GM12865 (cell line): ENCODE measurements around the gene CYTH1.

Experiments used
- DNase-seq: peaks from one replicate; pipeline ENCODE4 v3.0.0; 2010; ENCODE audit warnings: low read depth
- H3K4me3 ChIP-seq: 2 replicates; pipeline ENCODE4 v1.5.1; 2011; ENCODE audit warnings: mild to moderate bottlenecking, low read depth, low read length, control low read depth
- TF ChIP-seq, protein P1 (sequence below): IDR thresholded peaks from 2 replicates; pipeline ENCODE4 v1.5.1; 2011; ENCODE audit warnings: low read length, control low read depth, low read depth, inconsistent platforms; ENCODE audit not compliant: insufficient read depth; ENCODE audit errors: missing control alignments

Gene CYTH1

DNA sequence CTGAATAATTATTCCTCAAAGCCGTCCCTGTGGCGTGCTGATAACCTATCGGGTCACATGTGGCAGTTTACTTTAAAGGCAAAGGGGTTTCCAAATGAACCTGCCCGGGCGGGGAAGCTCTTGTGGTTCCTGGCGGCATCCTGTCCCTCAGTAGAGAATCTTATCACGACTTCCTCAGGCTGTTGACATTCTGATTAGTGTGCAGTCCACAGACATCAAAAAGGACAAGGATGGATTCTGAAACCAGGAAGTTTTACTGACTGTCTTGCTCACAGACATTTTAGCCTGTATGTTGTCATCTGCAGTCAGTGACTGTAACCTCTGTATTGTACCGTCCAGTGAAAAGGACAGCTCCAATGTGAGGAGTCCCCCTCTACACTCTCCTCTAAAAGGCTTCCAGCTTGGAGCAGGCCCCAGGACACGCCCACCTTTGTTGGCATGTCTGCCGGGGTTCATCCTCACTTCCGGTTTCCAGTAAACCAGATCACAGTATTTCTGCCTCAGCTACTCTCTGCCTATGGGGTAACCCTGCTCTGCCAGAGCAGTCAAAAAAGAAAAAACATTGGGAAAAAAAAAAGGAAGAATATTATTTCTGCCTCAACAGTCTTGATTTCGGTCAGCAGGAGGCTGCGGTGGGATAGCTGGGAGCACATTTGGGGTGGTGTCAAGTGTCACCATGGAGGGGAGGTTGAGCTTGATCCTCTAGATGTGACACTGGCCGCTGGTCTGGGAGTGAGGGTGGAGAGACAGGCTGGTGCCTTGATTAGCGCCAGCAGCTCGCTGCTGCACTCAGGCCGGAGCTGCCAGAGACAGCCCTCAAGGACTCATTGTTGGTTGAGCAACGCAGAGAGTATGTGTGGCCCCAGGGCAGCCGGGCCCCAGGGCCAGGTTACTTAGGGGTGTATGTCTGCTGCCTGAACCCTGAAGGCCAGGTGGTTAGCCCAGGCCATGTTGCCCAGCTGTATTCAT is 115.8 kb downstream of the CYTH1 start:
- peak; percentile 67 for DNase-seq
- TF ChIP-seq, protein P1, sequence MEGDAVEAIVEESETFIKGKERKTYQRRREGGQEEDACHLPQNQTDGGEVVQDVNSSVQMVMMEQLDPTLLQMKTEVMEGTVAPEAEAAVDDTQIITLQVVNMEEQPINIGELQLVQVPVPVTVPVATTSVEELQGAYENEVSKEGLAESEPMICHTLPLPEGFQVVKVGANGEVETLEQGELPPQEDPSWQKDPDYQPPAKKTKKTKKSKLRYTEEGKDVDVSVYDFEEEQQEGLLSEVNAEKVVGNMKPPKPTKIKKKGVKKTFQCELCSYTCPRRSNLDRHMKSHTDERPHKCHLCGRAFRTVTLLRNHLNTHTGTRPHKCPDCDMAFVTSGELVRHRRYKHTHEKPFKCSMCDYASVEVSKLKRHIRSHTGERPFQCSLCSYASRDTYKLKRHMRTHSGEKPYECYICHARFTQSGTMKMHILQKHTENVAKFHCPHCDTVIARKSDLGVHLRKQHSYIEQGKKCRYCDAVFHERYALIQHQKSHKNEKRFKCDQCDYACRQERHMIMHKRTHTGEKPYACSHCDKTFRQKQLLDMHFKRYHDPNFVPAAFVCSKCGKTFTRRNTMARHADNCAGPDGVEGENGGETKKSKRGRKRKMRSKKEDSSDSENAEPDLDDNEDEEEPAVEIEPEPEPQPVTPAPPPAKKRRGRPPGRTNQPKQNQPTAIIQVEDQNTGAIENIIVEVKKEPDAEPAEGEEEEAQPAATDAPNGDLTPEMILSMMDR: no peak
- no peak overlapping the region for H3K4me3 ChIP-seq

DNA sequence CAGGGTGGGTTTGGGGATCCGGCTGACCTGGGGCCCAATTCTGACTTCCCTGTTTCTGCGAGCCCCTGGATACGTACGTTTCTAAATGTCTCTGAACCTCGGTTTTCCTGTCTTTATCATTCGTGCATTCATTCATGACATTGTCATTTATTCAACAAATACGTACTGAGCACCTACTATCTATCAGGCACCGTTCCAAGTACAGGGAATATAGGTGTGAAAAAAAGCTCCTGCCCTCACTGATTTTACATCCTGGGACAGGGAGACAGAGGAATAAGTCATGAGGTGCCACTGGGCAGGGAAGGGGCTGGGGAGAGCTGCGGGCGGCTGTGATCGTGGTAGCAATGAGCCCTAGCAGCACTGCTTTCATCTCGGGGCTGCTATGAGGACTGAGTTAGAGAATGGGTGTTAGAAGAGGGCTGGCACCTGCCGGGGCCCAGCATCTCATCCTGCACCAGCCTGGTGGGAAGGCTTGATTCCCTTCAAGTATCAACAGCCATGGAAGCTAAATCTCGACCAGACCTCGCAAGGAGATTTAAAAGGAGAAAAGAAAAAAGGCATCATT is 116.6 kb downstream of the CYTH1 start:
- TF ChIP-seq, protein P1: no peak
- no peak overlapping the region for H3K4me3 ChIP-seq
- DNase-seq: no peak

DNA sequence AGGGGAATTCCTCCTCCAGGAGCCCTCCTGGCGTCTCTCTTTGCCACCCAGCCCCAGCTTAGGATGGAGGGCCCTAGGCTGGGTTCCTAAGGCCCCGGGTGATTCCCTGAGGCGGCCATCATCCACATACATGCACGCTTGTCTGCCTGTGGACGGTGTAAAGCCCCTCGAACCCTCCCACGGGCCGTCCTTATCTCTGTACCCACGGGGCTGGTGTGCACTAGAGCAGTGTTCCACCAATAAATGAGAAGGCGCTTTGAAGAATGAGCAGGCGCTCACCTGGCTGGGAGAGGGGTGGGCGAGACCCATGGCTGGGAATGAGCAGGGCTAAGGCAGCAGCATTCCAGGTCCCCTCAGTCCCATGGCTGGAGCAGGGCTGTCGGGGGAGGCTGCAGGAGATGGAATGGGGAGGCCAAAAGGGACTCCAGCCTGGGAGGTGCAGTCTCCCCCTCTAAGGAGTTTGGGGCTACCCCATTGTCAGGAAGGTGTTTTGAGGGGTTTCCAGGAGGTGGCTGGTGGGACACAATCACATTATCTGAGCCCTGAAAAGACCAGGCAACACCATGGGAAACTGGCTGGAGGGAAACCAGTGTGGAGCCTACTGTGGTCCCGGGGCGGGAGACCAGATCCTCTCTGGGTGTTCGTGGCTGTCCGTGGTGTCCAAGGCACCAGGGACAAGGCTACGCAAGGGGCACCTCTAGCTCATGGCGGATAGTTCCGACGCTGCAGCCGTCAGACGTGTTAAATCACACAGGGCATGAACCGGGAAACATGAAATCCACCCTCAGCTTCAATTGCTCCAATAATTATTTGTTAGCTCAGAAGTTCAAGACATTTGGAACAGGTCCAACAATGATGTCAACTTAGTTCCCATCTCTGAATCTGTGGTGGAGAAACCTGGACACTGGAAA is 117.3 kb downstream of the CYTH1 start:
- TF ChIP-seq, protein P1: no peak
- no peak for DNase-seq
- H3K4me3 ChIP-seq: no peak overlapping the region

DNA sequence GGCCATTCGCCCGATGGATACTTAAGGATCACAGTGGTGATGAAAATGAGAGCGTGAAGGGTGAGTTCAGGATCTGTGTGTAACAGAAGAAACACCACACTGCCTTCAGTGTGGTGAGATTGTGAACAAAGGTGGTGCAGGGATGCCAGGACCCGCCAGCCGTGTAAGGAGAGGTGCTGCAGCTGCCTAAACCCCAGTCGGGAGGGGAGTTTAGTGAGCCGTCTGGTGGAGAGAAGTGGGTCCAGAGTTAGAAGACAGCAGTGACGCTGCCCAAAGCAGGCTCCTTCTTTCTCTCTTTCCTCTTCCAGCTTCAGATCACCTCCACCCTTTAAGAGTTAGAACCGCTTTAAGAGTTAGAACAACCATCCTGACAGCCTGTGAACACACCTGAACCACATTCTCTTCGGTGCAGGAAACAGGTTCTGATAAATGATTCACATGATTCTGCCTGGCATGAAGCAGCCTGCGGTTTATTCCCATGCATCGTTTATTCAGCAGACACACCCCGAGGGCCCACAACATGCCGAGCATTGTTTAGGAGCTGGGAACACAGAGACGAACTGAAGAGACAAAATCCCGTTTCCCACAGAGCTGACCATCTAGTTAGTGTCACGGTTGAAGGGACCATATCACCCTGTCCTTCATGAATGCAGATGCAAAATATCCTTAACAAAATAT is 120.8 kb downstream of the CYTH1 start:
- no peak for DNase-seq
- TF ChIP-seq, protein P1: no peak
- H3K4me3 ChIP-seq: no peak overlapping the region

DNA sequence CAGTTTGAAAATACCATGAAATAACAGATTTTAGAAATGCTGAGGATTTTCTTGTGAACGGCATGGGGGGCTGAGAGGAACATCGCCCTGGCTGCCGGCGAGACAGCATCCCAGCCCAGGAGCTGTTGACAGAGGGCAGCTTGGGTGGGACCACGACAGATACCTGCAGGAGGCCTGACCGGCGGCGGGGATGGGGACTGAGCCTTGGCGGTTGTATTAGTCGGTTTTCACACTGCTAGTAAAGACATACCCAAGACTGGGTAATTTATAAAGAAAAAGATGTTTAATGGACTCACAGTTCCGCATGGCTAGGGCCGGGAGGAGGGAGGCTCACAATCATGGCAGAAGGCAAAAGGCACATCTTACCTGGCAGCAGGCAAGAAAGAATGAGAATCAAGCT is 122.5 kb downstream of the CYTH1 start:
- TF ChIP-seq, protein P1: no peak
- DNase-seq: no peak
- H3K4me3 ChIP-seq: no peak overlapping the region

DNA sequence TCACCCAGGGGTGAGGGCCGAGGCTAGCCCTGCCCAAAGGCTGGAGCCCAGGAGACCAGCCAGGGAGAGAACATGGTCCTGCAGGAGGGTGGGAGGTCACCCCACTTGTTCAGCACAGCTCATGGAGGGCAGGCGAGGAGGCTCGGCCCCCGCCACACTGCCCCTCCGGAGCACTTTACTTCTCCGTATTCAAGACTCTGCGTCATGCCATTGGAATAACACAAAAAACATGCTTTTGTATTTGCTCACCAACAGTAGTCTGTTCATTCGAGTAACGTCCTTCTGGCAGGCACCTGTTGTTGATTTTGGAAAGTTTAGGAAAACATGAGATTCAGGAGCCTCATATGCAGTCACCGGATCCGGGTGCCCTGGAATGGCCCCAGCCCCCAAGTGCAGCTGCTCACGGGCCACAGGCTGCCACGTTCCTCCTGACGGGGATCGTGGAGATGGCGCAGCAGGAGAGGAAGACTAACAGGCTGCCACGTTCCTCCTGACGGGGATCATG is 123.7 kb downstream of the CYTH1 start:
- H3K4me3 ChIP-seq: no peak overlapping the region
- TF ChIP-seq, protein P1: no peak
- DNase-seq: no peak
